Large intestine (tissue), 3 donors: Measurements from ENCODE around the gene LCLAT1. TPM values are rescaled to one million over a fixed set of nuclear protein-coding genes. Genes with fewer than 3 reads are reported as not detected.
A peak's percentile ranks its signal among the peaks of the same experiment; 100 is the strongest.
"Not testable (repeated sequence)": the region's sequence is repeated elsewhere in the genome, so short reads cannot be mapped to it uniquely, and the experiment has no call there.

Source experiments
- DNase-seq, 2 donors: peaks; one replicate each; pipeline versions ENCODE4 v3.0.0 to v3.0.0-alpha.2; 2013
- H3K27ac ChIP-seq: one replicate; pipeline ENCODE4 v1.5.1; 2013; ENCODE audit warnings: low read length
- H3K27me3 ChIP-seq: 2 replicates; pipeline ENCODE4 v1.6.1; 2013; ENCODE audit warnings: low read length; ENCODE audit not compliant: control insufficient read depth, insufficient read depth
- H3K36me3 ChIP-seq: 2 replicates; pipeline ENCODE4 v1.6.1; 2013; ENCODE audit warnings: low read length; ENCODE audit not compliant: control insufficient read depth, insufficient read depth
- H3K4me1 ChIP-seq: one replicate; pipeline ENCODE4 v1.6.1; 2013; ENCODE audit warnings: low read length; ENCODE audit not compliant: control insufficient read depth, insufficient read depth
- H3K4me3 ChIP-seq: one replicate; pipeline ENCODE4 v1.5.1; 2013; ENCODE audit warnings: low read length
- H3K9me3 ChIP-seq: one replicate; pipeline ENCODE4 v1.6.1; 2013; ENCODE audit warnings: mild to moderate bottlenecking, low read depth, low read length, moderate library complexity; ENCODE audit not compliant: control insufficient read depth
- WGBS: methylation state at CpG from one replicate; pipeline ENCODE4 v1.1.5; 2013; ENCODE audit warnings: low lambda C conversion rate; ENCODE audit not compliant: insufficient coverage; 5-methylcytosine and 5-hydroxymethylcytosine counted together
- polyA plus RNA-seq: library from polyadenylated mRNA; unstranded; fragments of 120-200 nt; gene quantifications from one replicate; pipeline ENCODE4 v1.2.1, GENCODE V29; 2013

LCLAT1 gene
- polyA plus RNA-seq, 1 donor: 16.7 TPM

DNA sequence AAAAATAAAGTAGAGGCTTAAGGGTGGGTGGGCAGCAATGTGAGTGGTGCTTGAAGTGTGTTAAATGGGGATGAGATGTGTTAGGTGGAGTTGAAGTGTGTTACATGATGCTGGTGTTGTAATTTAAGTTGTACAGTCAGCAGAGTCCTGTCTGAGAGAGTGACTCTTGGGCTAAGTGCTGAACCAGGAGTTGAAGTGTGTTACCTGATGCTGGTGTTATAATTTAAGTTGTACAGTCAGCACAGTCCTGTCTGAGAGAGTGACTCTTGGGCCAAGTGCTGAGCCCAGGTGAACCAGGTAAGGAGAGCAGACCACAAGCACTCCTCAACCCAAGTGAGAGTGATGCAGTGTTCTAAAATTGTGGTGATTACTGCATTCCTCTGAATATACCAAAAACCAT, 40.6 kb downstream of the LCLAT1 start:
- Histone ChIP-seq H3K36me3 (peaks cover 3% of the 10 kb centered on the region), H3K27ac (no peak overlapping the region), H3K4me1 (no peaks in the 10 kb centered on the region), H3K27me3 (no peaks in the 10 kb centered on the region), H3K4me3 (no peak overlapping the region), H3K9me3 (no peaks in the 10 kb centered on the region)
- DNase-seq: no peak

DNA sequence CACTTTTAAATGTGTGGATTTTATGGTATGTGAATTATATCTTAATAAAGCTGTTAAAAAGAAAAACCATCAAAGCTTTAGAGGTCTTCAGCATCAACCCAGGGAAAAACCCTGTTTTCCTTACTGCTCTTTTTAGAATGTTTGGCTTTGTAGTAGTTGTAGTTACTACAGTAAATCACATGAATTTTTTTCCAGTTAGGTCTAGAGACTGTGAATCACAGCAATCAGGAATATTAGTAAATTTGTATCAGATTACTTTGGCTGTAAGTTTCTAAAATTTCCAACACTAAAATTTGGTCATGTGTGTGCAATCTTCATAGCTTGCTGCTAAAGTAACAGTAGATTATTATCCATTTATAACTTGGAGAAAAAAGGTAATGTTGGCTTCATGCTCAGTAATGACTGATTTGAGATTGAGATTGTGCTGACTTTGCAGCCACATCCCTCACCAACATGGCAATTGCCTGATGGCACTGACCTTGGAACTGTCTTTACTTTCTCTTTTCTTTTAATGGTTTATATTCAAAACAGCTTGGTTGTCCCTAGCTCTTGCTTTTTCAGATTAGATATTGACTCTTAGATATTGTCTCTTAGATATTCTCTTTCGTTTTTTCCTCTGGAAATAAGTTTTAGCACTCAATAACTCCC, 41.1 kb downstream of the LCLAT1 start:
- no CpG with 5 or more reads among the region's 1 CpG for WGBS
- Histone ChIP-seq H3K4me3 (no peak overlapping the region), H3K4me1 (no peaks in the 10 kb centered on the region), H3K27ac (no peak overlapping the region), H3K9me3 (no peaks in the 10 kb centered on the region), H3K36me3 (peaks cover 3% of the 10 kb centered on the region), H3K27me3 (no peaks in the 10 kb centered on the region)
- peak in 1 of 2 donors; percentile 43 for DNase-seq

DNA sequence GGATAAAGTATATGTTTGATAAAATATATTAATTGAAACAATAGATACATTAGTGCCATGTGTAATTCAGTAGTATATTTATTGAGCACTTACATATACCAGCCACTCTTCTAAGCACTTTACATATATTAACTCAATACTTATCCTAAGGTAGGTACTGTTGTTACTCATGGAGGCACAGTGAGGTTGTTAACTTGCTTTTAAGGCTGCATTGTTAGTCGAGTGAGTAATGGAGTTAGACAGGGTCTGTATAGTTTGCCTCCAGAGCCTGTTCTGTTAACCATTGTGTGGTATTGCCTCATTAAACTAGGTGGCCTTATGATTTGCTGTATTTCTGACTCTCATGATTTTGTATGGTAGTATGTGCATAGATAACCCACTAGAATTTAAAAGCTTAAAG, 44.2 kb downstream of the LCLAT1 start:
- Histone ChIP-seq H3K4me3 (no peak overlapping the region), H3K27ac (no peak overlapping the region), H3K9me3 (no peaks in the 10 kb centered on the region), H3K4me1 (no peaks in the 10 kb centered on the region), H3K36me3 (peaks cover 3% of the 10 kb centered on the region), H3K27me3 (no peaks in the 10 kb centered on the region)
- DNase-seq: no peak
- WGBS: no CpG with 5 or more reads among the region's 1 CpG

DNA sequence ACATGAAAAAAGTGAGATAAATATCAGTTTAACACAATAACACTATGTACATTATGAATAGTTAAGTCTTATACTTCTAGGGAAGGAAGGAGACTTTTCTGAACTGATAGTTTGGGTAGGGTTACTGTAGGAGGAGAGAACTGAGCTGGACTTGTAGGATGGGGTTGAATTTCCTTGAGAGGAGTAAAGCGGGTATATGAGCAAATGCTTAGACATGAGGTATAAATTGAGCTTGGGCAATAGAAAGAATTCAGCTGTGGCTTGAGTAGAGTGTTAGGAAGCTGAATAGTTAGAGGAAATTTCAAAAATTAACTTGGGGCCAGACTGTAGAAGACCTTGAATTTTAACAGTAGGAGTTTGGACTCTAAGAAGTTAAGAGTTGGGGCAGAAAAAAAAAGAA, 45.1 kb downstream of the LCLAT1 start:
- DNase-seq: no peak
- Histone ChIP-seq H3K36me3 (peaks cover 3% of the 10 kb centered on the region), H3K4me1 (no peaks in the 10 kb centered on the region), H3K27me3 (no peaks in the 10 kb centered on the region), H3K4me3 (no peak overlapping the region), H3K27ac (no peak overlapping the region), H3K9me3 (no peaks in the 10 kb centered on the region)
- 82% methylated on average over 1 of the region's 1 CpG for WGBS

DNA sequence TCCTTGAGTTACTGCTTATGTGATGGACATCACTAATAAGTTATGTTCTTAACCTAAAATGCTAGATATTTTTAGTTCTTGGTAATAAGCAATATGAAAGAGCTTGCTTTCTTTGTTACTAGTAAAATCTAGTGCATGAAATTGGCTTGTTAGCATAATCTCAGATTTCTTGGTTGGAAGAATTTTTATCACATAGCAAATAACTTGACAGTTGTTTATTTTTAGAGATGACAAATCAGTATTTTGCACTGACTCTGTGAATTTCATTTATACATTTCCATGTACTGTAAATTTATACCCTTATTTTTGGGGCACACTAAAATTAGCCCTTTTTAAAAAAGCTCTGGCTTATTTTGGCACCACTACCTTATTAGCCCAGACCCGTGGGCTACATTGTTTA, 45.6 kb downstream of the LCLAT1 start:
- 60% methylated on average over 1 of the region's 1 CpG for WGBS

DNA sequence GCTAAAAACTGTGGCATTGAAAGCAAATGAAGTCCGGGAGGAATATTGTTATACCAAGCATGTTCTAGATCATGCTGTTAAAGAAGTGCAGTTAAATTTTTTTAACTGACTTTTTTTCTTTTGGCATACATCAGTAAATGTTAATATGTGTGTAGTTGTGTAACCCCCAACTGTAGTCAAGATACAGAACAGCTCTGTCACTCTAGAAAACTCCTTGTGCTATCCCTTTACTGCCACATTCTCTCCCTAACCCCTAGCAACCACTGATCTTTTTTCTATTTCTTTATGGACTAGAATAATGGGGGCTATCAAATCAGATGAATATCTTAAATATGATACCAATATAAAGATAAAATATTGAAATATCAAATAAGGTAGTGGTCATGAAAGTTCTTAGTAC, 46.4 kb downstream of the LCLAT1 start:
- Histone ChIP-seq H3K9me3 (peaks cover 10% of the 10 kb centered on the region), H3K27me3 (no peaks in the 10 kb centered on the region), H3K4me1 (no peaks in the 10 kb centered on the region), H3K4me3 (no peak overlapping the region), H3K27ac (no peak overlapping the region), H3K36me3 (peaks cover 3% of the 10 kb centered on the region)
- WGBS: no CpG with 5 or more reads among the region's 1 CpG
- no peak for DNase-seq

More for the DNA sequence above, 45.6 kb downstream of the LCLAT1 start:
- Histone ChIP-seq H3K4me3 (no peak overlapping the region), H3K27me3 (no peaks in the 10 kb centered on the region), H3K9me3 (peaks cover 1% of the 10 kb centered on the region), H3K4me1 (no peaks in the 10 kb centered on the region), H3K36me3 (peaks cover 3% of the 10 kb centered on the region), H3K27ac (no peak overlapping the region)
- no peak for DNase-seq

DNA sequence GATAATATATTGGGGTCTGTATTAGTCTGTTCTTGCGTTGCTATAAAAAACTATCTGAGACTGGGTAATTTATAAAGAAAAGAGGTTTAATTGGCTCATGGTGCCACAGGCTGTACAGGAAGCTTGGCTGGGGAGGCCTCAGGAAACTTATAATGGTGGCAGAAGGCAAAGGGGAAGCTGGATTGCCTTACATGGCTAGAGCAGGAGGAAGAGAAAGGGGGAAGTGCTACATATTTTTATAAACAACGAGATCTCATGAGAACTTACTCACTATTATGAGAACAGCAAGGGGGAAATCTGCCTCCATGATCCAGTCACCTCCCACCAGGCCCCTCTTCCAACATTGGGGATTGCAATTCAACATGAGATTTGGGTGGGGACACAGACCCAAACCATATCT, 48.9 kb downstream of the LCLAT1 start:
- H3K27me3 ChIP-seq, DNase-seq, H3K4me3 ChIP-seq, H3K4me1 ChIP-seq, H3K27ac ChIP-seq, H3K36me3 ChIP-seq: not testable (repeated sequence)
- peaks cover 17% of the 10 kb centered on the region for H3K9me3 ChIP-seq
- WGBS: 100% methylated on average over 1 of the region's 2 CpGs

DNA sequence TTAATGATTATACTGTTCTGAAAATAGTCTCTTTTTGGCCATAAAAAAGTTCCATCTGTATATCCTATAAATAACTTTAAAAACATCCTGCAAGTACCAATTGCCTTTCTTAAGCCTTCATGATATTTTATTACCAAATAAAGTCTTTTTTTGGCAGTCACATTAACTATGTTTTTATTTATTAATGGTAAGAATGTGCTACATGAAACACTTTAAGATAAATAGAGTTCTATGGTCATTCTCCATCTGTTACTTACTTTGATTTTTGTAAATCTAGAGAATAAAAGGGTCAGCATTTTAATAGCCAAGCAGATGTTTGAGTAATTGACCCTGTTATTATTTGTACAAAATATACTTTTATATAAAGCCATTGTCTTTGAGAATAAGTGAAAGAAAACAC, 52.6 kb downstream of the LCLAT1 start:
- no peak overlapping the region for H3K4me3 ChIP-seq

DNA sequence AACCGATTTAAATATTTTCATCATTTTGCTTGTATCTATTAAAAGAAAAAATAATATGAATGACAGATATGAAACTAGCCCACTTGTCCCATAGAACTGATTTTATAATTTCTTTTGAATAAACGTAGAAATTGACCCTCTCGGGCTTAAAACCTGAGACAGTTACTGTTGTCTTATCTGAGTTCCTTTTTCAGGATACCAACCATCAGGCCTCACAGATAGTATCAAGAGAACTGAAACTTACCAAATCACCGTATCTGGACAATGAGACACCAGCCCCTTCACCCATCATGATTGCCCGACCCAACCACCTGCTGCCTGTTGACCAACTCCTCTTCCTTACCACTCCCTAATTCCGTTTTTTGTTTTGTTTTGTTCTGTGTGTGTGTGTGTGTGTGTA, 53.7 kb downstream of the LCLAT1 start:
- Histone ChIP-seq H3K4me1 (no peaks in the 10 kb centered on the region), H3K27ac (no peak overlapping the region), H3K27me3 (no peaks in the 10 kb centered on the region), H3K36me3 (peaks cover 2% of the 10 kb centered on the region), H3K4me3 (no peak overlapping the region), H3K9me3 (peaks cover 18% of the 10 kb centered on the region)
- 100% methylated on average over 1 of the region's 6 CpGs for WGBS
- DNase-seq: no peak

More for the DNA sequence above, 52.6 kb downstream of the LCLAT1 start:
- Histone ChIP-seq H3K36me3 (peaks cover 2% of the 10 kb centered on the region), H3K4me1 (no peaks in the 10 kb centered on the region), H3K27ac (no peak overlapping the region), H3K9me3 (peaks cover 18% of the 10 kb centered on the region), H3K27me3 (no peaks in the 10 kb centered on the region)
- DNase-seq: no peak

DNA sequence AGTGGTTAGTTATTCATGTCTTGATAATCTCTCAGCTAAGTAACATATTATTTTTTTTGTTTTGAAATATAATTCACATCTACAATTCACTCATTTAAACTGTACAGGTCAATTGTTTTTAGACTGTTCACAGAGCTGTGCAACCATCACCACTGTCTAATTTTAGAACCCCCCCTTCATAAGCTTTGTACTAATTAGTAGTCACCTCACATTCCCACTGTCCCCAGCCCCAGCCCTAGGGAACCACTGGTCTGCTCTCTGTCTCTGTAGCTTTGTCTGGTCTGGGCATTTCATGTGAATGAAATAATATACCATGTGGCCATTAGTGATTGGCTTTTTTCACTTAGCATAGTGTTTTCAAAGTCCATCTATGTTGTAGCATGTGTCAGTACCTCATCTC, 55.3 kb downstream of the LCLAT1 start:
- Histone ChIP-seq H3K36me3 (peaks cover 2% of the 10 kb centered on the region), H3K4me1 (no peaks in the 10 kb centered on the region), H3K4me3 (no peak overlapping the region), H3K9me3 (peaks cover 18% of the 10 kb centered on the region), H3K27ac (no peak overlapping the region), H3K27me3 (no peaks in the 10 kb centered on the region)
- no peak for DNase-seq

DNA sequence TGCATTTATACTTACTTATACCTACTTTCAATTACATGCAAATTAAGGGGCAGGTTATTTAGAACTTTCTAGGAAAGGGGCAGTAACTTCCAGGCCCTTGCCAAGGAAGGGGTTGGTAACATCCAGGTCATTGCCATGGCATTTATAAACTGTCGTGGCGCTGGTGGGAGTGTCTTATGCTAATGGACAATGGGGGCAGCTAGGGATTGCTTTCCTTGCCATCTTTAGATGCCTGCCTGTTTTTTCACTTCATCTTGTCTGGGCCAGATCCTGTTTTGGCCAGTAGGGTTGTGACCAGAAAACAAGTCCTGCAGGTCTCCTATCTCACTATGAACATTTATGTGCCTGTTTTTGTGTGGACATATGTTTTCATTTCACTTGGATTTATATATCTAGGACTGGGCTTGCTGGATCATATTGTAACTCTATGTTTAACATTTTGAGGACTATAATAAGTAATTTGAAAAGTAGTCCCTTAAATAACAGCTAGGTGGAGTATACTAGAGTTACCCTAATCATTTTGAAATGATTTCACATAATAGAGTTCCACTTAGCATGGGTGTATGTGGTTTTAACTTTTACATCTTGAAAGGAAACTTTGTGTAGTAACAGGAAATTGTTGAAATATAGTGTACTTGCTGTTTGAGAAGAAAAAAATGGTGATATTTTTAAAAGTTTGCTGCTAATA, 56.1 kb downstream of the LCLAT1 start:
- Histone ChIP-seq H3K9me3 (peaks cover 11% of the 10 kb centered on the region), H3K4me3 (no peak overlapping the region), H3K4me1 (no peaks in the 10 kb centered on the region), H3K27ac (no peak overlapping the region), H3K36me3 (peaks cover 2% of the 10 kb centered on the region), H3K27me3 (no peaks in the 10 kb centered on the region)
- WGBS: no CpG with 5 or more reads among the region's 2 CpGs
- DNase-seq: no peak
